Endometrial microvascular endothelial cells (primary cell): ENCODE measurements around the gene ALDH8A1. TPM values are rescaled to one million over a fixed set of nuclear protein-coding genes. Genes with fewer than 3 reads are reported as not detected.
"Not testable (repeated sequence)": the region's sequence is repeated elsewhere in the genome, so short reads cannot be mapped to it uniquely, and the experiment has no call there.

Source experiments
- in situ Hi-C: cut with HindIII; loops from 2 replicates; pipeline ENCODE4 v1.10.0; 2017; ENCODE audit warnings: low sequenced_read_pairs, low pct_unique_long_range_greater_than_20kb; ENCODE audit errors: inconsistent ontology term
- total RNA-seq: library from RNA; depleted of rRNA; stranded (reverse); fragments of >200 nt; gene quantifications from one replicate; pipeline ENCODE4 v1.2.3, GENCODE V29; 2015; ENCODE audit errors: inconsistent ontology term

Gene ALDH8A1
- total RNA-seq, 1 donor from 2014 or later: not detected

DNA sequence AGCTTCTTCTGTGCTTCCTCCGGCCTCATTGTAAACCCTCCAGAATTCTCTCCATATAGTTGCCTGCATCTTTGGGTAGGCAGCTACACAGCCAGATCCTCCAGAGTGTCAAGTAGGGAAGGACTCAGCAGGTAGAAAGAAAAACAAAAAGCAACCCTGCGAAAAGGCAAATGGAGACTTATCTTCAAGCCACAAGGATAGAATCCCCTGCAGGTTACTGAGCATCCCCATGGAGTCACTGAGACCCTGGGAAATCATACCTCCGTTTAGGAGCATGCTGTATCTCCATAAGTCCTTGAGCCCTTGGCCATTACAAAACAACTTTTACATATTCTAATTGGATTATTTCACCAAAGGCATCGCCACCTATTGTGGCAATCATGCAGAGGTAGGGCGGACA is 28.6 kb downstream of the ALDH8A1 start:
- in situ Hi-C loops: no loop called here

DNA sequence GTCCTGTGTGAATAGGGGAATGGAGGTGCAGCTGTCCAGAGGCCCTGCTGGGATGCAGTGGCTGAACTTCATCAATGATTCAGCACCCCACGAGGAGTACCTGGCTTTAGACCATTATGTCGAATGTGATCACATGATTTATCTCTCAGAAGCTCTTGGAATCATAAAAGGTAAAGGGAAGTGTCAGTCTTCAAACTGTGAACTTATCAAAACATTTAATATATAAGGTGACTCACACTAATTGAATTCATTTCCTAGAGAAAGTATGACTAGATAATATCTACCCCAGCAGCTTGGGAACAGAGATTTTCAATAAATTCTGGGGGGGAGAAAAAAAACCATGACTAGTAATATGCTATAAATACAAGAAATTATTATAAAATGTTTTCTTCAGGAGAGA is 29.5 kb downstream of the ALDH8A1 start:
- in situ Hi-C loops: no loop called here

DNA sequence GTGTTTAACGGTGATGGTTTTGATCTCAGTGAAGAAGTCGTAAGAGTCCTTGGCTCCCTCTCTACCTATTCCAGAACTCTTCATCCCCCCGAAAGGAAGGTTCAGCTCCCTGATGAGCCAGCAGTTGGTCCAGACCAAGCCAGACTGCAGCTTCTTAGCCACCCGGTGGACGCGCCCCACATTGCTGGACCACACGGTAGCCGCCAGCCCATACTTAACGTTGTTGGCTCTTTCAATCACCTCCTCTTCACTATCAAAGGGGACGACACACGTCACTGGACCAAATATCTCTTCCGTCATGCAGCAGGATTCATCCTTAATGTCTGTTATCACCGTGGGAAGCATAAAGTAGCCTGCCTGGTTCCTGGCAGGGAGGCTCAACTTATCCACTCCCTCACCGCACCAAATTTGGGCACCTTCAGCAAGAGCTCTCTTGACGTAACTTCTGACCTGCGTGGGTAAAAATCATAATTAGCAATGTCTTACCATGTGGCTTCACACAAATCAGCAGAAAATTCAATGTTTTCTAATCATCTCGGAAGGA is 31.4 kb downstream of the ALDH8A1 start:
- in situ Hi-C loops: no loop called here

DNA sequence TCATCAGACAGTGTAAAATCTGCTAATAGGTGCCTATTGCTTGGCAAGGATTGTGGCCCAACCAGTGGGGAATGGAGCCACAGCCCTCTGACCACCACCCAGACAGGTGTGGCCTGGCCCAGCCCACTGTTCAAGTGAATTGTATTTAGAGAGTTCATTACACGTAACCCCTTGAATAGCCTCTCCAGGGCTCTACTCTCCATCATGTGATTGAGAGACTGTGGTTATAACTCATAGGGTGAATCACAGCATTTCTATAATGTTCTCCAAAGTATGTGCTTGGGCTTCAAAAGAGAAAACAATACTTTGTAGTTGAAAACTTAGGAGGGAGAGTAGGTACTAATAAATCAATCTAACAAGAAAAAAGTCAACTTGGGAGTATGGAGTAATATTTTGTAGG is 38.4 kb downstream of the ALDH8A1 start:
- in situ Hi-C loops: no loop called here

DNA sequence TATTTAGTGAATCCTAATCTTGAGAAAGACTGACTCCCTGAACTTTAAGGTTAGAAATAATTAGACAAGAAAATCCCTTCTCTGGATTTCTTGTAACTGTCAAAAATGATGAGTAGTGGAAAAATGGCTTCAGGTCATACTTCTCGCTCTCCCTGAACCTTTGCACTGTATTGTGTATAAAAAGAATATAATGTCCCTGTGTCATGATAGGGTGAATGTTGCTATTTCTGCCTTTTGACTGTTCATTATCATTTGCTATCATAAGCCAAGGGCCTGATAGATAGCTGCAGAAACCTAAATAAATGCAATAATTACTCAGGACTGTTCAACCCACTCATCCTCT is 39.3 kb downstream of the ALDH8A1 start:
- in situ Hi-C loops: no loop called here

DNA sequence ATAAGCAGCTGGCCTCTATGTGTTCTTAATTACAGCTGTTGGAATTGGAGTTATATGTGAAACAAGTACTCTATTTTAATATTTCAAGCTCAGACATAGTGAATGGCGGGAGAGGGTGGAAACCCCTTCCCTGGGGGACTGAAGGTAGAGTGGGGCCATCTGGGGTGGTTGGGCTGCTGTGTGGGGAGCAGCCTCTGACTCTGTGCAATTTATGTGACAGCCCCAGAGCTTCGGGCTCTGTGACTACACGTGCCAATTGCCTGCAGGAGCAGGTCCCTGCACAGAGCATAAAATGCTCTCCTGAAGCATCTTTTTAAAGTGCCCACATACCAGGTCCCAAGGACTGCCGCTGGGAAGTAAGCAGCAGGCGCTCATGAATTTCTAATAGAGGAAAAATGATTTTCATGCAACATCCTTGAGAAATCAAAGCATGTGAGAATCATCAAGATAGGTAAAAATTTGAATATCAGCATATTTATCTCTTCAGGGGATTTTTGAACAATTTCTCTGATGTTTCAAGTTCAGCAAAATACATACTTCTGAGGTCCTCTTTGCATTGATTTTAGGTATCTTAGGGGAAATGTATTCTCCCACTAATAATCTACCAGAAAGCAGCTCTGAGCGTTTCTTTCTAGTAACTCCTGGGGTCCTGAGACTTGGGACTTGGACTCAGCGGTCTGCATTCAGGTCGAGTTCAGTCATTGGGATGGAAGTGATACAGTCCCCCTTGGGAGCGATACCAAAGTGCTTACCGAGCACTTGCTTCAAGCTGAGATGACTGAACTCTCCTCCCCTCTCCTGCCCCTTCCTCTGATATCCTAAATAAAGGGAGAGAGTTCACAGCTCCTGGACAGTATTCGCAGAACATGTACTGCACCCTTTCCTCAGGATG is 40.0 kb downstream of the ALDH8A1 start:
- in situ Hi-C loops: no loop called here

DNA sequence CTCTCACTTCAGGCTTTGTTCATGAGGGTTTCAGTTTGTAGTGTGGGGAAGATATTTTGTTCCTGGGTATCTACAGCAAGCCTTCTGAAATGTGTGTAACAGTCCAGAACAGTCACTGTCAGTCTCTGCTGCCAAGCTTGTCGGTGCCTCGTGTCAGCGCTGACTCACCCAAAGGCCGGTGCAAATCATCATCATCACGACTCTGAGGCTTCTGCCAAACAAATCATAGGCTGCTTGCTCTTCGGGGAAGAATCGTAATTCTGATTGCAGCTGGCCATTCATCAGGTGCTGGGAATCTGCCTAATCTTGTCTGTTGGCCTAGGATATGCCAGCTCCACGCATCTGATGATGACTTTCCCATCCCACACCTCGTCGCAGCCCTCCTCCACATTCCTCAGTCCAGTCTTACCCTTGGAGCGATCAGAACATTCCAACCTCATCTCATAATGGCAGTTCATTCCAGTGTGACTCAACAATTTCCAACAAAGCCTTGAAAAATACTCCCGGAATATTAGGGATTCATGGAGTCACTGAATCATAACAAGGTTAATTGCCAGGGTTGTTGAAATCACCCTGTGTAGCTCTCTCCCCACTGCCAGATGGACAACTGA is 40.9 kb downstream of the ALDH8A1 start:
- in situ Hi-C loops: no loop called here

DNA sequence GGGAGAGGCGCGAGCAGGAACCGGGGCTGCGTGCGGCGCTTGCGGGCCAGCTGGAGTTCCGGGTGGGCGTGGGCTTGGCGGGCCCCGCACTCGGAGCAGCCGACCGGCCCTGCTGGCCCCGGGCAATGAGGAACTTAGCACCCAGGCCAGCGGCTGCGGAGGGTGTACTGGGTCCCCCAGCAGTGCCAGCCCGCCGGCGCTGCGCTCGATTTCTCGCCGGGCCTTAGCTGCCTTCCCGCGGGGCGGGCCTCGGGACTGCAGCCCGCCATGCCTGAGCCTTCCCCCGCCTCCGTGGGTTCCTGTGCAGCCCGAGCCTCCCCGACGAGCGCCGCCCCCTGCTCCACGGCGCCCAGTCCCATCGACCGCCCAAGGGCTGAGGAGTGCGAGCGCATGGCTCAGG is 45.2 kb downstream of the ALDH8A1 start:
- in situ Hi-C loops: not testable (repeated sequence)

DNA sequence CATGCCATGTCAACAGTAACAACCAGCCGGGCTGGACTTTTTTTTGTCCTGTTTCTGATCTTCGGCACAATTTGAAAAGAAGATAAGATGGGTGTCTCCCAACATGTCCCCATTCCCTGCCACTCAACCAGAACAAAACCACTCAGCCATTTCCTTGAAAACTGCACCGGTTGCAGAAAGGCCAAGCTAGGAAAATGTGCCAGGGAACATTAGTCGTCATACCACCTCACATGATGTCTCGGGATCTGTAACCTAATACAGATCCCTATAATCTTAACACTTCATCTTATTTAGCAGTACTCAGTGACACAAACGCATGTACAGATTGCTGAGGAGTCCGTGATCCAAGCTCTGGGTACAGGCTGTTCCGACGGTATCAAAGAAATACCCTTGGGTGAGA is 46.5 kb downstream of the ALDH8A1 start:
- in situ Hi-C loops: no loop called here

DNA sequence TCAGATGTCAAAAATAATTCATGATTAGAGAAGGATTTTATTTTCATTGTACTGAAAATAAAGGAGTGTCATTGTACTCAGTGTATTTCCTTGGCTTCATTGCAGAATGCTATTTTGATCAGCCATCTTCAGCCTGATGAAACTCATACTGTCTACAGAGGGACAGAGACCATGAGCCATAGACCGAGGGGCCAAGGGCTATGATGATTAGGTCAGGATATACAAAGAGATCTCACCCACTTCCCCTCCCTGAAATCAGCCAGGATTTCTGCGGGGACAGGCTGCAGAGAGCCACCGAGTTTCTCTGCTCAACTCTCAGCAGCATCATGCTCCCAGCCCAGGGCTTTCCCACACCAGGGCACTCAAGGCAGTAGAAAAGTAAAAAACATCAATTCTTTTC is 47.0 kb downstream of the ALDH8A1 start:
- in situ Hi-C loops: no loop called here

DNA sequence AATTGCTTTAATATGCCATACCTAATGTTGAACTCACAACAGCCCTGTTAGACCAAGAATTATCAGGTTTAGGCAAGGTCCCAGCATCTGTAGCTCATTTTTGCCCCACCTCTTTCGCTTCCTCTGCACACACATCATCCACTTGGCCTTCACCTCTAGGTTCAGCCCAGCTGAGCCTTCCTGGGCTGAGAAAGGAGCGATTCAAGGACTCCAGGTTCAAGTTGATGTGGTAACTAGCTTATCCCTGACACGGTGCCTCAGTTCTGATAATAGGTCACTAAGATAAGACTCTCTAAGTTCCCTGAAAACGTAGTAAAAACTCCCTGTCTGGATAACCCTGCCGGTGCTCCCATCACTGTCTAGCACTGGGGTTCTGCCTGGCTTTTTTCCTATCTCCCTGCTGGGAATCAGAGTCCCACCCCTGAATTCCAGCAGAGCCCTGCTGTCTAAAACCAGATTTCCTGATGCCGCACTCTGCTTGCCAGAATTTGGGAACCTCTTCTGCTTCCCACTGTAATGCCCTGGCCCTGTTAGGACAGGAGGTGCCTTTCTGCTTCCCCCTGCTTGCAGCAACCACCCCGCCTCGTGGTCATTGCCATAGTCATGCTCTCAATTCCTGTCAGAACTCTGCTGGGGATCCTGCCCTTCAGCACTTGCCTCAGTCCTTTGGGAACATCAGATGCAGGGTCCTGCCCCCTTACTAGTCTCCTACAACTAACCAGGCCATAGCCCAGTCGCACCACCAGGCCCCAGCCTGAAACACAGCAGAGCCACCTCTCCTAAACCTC is 47.6 kb downstream of the ALDH8A1 start:
- in situ Hi-C loops: no loop called here

DNA sequence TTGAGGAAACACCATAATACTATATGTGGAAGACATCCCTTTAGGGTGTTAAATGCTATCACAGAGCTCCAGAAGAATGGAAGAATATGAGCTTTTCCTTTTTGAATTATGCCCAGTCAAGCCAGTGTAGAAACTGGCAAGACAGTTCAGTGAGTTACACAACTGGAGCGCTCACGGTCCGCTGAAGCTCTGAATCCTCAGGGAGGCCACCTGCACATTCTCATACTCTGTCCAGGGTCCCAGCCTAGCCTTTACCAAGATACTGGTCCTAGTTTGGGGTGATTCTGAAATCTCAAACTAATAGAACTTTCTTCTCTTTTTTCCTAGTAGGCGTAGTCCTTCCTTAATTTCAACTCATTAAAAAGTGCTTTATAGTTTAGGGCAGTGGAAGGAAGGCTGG is 51.3 kb downstream of the ALDH8A1 start:
- in situ Hi-C loops: no loop called here

DNA sequence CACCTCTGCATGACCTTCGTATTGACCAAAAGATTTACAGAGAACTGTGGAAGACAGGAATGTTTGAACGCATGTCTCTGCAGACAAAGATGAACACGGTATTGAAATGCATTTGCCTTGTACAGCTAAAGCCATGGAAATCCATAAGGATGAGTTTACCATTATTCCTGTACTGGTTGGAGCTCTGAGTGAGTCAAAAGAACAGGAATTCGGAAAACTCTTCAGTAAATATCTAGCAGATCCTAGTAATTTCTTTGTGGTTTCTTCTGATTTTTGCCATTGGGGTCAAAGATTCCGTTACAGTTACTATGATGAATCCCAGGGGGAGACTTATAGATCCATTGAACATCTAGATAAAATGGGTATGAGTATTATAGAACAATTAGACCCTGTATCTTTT is 51.7 kb downstream of the ALDH8A1 start:
- in situ Hi-C loops: not testable (repeated sequence)

DNA sequence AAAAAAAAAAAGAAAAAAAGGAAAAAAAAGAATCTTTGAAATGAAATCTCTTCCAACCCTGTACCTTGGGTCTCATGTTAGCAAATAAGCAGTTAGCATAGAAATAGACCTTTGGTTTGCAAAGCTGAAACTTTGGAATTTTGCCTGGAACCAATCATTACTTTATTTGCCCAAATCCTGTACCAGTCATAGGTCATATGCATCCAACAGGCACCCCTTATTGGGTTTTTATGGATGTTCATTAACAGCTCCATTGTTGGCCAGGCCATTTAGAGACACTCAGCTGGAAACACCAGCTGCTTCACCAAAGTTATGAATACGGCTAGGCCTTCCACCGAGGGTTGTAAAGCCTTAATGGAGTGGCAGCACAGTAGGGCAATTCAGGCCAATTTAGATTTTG is 53.0 kb downstream of the ALDH8A1 start:
- in situ Hi-C loops: no loop called here

DNA sequence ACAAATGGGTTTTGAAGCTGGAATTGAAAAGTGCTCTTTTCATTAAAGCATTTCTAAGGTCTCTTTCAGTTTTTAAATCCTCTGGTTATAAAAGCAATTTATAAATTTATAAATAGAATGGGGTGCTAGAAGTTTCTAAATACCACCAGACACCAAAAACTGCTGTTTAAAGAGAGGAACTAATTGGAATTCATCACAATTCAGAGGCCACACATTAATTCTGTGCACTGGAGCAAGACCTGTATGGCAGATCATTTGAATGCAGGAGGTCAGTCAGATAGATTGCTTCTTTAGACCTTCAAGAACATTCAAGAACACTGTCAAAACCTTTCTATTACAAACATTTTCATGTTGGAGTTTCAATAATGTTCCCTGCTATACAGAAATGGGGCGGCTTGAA is 55.1 kb downstream of the ALDH8A1 start:
- in situ Hi-C loops: no loop called here

DNA sequence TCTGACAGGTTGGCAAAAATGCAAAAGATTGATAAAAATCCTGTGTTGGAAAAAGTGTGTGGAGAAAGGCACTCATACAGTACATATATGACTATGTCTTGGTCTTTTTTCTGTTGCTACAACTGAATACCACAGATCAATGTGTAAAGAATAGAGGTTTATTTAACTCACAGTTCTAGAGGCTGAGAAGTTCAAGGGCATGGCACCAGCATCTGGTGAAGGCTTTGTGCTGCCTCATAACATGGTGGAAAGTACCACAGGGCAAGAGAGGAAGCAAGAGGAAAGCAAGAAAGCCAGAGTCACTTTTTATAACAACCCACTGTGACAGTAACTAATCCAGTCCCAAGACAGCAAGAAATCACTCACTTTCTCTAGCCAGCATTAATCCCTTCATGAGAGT is 57.5 kb downstream of the ALDH8A1 start:
- in situ Hi-C loops: no loop called here

DNA sequence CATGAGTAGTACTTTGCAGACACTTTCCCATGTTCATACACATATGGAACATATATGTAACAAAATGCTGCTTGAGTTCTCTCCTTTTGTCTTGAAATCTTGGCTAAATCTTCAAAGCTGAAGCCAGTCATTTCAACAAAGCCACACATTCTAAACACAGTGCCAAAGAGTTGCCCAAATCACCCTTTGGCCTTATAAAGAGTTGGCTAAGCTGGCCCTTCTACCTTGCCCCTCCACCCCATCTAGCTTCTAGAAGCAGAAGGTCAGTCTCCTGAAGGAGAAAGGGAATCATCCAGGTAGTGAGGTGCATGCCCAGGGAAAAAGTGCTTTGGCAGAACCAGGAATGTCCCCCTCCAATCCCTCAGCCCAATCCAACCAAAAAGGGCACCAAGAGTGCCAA is 58.3 kb downstream of the ALDH8A1 start:
- in situ Hi-C loops: no loop called here

DNA sequence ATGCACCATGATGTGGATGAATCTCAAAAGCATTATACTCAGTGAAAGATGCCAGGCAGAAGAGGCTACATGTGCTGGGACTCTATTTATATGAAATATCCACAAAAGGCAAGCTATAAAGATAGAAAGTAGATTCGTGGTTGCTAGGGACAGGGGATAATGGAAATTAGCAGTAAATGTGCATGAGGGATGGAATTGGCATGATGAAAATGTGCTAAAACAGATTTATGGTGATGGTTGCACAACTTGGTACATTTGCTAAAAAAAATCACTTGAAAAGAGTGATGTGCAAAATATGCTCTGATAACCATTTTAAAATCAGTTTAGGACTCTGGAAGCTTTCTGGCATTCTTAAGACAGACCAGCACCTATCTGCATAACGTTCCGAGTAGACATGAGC is 61.6 kb downstream of the ALDH8A1 start:
- in situ Hi-C loops: no loop called here

DNA sequence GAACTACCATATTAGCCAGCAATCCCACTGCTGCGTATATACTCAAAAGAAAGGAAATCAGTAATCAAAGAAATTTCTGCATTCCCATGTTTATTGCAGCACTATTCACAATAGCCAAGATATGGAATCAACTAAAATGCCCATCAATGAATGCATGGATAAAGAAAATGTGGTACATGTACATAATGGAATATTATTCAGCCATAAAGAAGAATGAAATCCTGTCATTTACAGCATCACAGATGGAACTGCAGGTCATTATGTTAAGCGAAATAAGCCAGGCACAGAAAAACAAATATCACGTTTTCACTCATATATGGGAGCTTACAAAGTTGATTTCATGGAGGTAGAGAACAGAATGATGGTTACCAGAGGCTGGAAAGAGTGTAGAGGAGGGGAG is 65.1 kb downstream of the ALDH8A1 start:
- in situ Hi-C loops: no loop called here

DNA sequence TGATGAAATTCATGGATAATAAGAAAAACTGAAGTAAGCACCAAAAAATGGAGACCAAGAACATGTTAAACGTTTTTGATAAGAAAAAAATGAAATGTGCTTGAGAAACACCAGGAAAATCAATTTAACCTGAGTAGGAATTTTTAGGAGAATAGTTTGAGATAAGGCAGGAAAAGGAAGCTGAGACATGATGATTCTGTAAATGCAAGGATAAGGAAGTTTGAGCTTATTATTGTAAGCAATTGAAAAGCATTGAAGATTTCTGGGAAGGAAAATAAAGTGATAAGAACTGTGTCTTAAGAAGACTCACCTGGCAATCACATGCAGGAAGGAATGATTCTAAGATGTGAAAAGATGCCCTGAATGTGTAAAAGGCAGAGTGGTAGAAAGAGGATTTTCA is 66.6 kb downstream of the ALDH8A1 start:
- in situ Hi-C loops: no loop called here
